ENCODE results near the gene SUSD6.
"Not testable (repeated sequence)": the region's sequence is repeated elsewhere in the genome, so short reads cannot be mapped to it uniquely, and the experiment has no call there.

SUSD6 gene

DNA sequence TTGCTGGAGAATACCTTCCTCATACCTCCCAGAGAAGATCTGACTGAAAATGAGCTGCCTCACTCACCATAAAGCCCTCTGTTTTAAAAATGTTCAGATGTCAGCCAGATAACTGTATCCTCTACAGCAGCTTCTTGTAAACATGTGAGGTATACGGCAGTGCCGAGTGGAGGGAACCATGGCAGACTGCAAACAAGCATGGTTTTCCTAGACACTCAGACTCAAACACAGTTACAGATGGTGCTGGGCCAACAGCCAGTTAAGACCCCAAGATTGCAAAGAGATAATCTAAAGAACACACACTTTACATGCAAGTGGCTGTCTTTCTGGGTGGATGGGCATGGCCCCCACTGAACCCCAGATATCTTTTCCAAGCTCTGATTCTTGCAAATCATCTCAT lies 20.1 kb upstream of the SUSD6 start:
- no peak for DNase-seq (ENCODE audit: low read depth, low spot score)

DNA sequence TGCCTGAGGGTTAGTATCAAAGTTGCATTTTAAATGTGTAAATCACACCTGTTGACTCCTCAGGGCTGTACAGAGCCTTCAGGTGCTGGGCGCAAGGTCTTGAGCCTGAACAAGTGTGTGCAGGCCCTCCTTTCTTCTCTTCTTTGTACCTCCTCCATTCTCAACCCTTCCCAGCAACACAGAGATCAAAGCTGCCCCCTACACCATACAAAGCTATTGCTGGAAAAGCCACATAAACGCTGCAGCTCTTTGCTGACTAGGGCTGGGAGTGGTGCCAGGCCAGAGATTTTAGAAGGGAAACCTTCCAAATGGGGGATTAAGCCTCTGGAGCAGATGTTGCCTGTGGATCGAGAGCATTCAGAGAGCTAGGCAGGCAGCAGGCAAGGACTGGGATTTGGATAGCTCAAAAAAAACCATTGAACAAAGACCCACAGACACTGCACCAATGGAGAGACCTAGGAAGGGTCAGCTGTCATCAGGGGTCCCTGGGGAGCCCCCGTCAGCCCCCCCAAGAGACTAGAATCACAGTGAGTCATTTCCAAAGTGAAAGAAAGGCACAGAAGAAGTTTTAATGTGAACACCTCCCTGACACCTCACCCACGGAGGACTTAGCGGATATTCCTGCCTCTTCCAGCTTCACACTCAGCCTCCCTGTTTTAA lies 18.2 kb upstream of the SUSD6 start:
- DNase-seq (ENCODE audit: low read depth, low spot score), result no peak

DNA sequence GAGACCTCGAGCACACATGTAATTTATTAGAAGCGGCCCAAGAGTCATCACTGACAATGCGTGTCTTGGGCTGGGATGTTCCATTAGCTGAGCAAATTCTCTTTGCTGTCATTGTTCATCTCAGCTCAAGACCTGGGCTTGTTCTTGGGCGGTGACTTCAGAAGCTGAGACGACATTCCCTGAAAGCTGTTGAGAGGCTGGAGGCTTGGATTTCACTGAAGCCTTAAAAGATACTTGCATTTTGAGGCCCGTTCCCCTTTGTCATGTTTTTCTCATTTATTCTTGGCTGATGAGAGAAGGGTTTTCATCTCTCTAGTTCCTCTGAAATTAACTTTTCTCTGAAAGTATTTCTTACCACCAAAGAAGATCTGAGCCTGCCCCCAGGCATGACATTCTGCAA lies 16.6 kb upstream of the SUSD6 start:
- DNase-seq (ENCODE audit: low read depth, low spot score), result no peak

DNA sequence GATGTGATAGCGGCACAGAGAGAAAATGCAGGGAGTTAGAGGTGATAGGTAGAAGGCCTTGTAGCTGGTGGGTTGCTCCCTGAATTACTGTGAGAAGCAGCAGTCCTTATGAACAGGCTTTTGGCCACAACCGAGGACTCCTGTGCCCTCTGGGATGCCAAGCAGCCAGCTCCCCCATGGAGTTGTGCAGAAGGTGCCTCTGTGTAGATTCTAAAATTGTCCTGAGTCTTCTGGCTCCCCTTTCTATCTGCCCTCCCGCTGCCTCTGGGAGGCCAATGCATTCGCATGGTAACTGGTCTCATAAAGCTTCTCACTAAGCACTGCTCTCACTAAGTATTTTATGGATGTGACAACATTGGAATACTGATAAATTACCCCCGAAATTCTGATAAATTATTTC lies 16.1 kb upstream of the SUSD6 start:
- no peak for DNase-seq (ENCODE audit: low read depth, low spot score)

DNA sequence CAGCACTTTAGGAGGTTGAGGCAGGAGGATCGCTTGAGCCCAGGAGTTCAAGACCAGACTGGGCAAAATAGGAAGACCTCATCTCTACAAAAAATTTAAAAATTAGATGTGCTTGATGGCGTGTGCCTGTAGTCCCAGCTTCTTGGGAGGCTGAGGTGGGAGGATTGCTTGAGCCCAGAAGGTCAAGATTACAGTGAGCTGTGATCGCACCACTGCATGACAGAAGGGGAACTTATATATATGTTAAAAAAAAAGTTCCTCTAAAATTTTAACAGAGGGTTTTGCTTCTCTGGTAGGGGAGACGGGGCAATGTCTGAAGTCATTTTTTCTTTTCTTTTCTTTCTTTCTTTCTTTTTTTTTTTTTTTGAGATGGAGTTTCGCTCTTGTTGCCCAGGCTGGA lies 12.0 kb upstream of the SUSD6 start:
- not testable (repeated sequence) for DNase-seq (ENCODE audit: low read depth, low spot score)

DNA sequence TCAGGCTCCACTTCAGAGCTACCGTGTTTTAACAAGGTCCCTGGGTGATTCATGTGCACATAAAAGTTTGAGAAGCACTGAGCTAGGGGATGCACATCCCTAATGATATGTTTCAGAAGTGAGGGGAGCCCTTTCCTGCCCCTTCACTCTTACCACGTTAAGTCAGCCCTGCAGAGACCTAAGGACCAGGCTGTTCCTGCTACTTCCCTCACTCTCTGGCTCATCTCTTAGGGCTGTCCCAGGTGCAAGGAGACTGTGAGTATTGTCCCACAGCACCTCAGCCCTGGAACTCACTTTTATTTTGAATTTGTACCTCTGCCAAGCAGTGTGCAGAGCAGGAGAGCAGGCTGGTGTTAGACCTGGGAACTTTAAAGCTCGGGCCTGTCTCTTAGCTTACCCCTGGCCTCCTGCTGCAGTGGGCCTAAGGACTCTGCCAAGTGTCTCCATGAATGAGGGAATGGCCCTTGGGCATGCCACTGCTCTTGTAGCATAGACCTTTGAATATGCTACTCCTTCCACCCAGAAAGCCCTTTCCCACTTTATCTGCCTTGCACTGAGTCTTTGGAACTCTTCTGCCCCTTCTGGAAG lies 11.0 kb upstream of the SUSD6 start:
- DNase-seq (ENCODE audit: low read depth, low spot score), result no peak

DNA sequence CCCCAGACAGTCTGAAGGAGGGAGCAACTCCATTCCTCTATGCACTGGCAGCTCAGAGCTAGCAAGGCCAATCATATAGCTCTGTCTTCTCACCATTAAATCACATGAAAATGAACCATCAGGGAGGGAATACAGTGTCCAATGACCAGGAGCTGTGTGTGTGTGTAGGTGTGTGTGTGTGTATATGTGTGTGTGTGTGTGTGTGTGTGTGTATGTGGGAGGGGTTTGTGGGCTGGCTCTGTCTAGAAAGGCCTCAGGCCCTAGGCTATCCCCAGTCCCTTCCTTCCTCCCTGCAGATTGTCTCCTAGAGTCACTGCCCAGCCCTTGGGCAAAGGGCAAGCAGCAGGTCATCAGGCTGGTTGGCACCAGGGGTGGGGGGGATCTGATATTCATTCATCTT lies 5.7 kb upstream of the SUSD6 start:
- no peak for DNase-seq (ENCODE audit: low read depth, low spot score)

DNA sequence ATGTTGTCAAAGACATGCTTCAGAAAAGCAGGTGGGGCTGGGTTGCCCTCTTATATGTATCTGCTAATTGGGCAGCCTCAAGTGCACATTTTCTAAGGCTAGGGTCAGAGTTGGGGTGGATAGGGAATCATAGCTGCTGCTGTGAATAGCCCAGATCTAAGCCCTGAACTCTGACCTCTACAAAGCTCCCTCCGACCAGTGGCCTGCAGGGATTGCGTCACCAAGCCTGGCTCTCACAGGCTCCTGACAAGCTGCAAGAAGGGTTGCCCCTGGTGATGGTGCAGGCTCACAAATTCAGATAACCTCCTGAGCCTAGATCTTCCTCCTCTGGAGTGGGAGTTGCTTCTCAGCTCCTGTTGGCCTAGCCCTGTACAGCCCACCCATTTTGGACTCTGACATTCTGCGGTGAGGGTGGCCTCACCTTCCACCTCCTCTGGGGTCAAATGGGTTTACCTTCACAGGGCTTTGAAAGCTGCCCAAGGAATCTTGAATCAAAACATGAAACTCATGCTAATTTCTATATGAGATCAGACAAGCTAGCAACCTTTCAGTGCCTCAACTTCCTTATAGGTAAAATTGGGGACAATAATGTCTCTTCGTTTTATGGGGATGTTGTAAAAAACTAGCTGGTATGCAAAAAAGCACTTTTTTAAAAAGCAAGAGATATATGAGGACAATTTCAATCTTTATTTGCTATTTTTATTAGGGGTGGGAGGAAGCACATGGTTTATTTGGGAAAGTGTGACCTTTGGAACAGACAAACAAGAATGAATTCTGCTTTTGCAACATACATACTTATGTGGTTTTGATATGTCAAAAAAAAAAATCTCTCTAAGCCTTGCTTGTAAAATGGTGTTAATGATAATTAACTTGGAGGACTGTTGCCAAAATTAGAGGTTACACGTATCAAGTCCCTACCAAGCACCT lies 4.9 kb upstream of the SUSD6 start:
- DNase-seq (ENCODE audit: low read depth, low spot score), result no peak

DNA sequence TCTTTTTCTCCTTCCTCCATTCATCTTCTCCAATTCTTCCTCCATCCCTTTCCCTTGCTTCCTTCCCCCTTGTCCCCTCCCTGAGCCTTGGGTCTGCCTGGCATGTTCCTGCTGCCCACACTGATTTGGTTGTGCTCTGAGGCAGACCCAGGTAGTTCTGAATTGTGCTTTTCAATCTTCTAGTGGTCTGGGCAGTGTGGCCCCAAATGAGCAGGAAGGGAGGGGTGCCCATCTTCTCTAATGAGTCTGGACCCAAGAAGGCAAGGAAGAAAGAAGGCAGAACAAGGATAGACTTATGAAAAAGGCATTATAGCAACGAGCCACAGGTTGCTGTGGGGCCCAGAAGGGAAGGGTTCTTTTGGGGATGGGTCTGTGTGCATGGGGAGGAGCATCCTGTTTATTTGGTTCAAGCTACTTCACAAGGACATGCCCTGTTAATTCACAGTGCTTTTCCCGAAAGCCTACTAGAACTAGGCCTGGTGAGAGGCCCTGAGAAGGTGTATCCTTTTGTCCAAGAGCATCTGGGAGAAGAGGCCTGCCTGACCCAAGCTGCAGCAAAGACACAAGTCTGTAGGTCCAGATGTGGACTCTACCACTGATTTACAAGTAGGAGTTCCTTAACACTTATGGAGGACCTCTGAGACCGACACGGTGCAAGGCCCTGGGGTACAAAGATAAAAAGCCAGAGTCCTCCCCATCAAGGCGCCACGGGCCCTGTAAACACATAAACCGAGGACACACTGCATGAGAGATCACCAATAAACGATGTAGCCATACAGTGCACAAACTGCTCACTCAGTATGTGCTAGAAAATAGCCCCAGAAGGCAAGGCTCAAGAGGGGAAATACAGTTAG lies 1.1 kb upstream of the SUSD6 start:
- DNase-seq (ENCODE audit: low read depth, low spot score), result no peak

DNA sequence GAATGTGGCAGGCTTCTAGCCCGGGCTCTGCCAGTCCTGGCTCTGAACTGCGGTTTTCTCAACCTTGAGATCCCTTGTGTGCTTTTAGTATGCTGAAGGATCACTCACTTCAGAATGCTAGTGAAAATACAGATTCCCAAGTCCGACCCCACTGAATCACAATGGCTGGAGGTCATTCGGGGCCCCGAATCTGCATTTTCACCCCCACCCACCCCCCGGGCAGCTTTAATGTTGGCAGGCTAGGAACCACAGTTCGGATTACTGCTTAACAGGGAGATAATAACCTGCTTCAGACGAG lies 573 bp upstream of the SUSD6 start:
- no peak for DNase-seq (ENCODE audit: low read depth, low spot score)

DNA sequence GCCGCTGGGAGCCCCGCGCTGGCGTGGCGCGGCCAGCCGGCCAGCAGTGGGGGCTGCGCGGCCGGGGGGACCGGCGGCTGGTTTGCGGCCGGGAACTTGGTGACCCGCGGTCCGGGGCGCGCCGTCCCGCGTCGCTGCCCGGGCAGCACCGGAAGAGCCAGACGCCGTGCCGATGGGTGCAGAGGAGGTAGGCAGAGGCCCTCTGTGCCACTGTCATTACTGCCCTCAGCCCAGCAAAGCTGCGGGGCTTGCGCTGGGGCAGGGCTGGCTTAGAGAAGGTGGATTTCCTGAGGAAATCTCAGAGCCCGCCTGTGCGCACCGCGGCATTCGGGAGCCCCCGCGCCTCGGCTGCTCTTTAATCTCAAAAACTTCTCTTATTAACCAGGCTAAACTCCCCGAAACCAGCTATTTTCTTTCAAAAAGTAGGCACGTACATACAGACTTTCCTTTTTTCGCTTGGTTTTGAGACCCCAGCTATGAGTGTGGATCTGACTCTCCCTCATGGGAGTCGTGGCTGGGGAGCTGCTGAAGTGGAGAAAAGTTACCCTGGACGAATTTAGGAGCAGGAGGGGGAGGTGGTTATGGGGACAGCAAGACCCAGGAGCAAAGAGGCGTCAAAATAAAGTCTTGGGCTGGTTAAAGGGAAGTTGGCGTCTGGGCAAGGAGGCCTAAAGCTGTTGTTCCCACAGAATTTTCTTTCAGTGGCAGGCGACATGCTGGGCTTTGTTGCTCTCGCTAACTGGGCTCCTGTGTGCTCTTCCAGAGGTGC lies 802 bp downstream of the SUSD6 start:
- DNase-seq (ENCODE audit: low read depth, low spot score), result no peak

DNA sequence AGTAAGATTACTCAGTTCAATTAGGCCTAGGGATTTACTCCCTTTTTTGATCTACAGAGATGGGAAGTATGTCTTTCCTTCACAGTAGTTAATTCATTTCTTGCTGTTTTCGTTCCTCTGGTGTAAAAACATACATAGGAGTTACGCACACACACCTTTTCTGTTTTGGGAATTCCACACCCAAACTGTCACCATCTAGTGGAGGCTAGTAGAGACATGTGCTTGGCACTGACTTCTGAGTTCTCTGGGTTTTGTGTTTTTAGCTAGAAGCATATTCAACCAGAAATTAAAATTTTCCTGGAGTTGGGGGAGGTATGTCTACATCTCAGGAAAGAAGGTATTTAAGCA lies 1.4 kb downstream of the SUSD6 start:
- no peak for DNase-seq (ENCODE audit: low read depth, low spot score)

DNA sequence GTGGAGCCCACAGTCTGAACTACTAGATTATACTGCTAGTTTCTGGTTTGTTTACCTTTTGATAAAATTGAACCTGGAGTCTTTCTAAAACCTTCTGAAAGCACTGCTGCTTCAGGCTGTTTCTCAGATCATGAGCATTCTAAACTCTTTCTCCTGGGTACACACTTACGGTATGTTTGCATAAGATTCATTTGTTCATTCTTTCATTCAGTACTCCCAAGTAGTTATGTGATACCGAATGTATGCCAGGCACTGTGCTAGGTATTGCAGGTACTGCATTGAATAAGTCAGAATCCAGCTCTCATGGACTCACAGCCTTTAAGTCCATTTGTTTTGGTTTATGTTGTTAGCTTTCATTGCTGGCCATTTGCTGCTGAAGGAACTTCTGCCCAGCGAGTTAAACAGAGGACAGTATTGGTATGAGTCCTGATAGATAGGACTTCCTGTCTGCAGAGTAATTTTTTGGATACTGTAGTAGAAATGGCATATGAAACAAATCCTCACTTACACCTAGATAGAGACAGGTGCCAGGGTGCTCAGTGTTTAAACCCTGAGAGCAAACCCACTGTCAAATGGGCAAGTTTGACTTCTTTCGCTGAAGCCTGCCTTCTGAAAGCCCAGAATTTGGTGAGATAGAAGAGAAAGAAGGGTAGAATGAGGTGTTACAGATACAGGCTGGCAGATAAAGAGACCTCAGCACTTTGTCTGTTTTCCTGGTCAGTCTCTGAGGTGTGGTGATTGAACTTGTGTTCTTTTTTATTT lies 2.1 kb downstream of the SUSD6 start:
- no peak for DNase-seq (ENCODE audit: low read depth, low spot score)

DNA sequence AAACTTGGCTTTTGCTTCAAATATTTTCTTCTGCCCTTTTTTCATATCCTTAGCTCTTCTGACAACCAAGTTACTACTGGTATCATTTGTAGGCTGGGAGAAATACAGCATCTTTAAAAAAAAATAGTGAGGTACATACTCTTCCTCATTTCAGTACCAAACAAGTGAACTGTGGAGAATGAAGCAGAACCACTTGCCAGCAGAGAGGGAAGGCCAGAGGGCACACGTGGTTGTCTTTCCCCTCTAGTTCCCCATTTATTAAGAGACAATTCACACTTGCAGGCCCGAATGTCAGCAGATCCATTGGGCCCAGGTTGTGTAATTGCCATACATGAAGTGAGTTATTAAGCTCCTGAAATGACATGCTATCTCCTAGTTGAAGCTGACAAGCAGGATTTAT lies 3.2 kb downstream of the SUSD6 start:
- no peak for DNase-seq (ENCODE audit: low read depth, low spot score)

DNA sequence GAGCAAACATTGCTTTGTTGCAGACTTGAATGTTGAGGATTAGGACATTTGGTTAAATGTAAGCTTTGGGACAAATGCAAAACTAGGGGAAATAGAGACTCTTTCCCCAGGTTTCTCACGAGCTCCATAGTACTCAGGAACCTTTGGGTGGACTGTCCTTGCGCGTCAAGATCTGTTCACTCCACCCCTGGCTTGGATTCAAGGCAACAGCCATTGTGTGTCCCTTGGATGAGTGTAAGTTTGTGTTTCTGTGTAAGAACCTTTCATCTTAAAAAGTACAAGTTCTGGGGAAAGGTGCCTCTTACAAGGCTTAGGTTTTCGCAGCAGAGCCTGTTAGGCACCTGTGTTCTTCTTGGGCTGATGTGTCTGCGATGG lies 3.7 kb downstream of the SUSD6 start:
- no peak for DNase-seq (ENCODE audit: low read depth, low spot score)

DNA sequence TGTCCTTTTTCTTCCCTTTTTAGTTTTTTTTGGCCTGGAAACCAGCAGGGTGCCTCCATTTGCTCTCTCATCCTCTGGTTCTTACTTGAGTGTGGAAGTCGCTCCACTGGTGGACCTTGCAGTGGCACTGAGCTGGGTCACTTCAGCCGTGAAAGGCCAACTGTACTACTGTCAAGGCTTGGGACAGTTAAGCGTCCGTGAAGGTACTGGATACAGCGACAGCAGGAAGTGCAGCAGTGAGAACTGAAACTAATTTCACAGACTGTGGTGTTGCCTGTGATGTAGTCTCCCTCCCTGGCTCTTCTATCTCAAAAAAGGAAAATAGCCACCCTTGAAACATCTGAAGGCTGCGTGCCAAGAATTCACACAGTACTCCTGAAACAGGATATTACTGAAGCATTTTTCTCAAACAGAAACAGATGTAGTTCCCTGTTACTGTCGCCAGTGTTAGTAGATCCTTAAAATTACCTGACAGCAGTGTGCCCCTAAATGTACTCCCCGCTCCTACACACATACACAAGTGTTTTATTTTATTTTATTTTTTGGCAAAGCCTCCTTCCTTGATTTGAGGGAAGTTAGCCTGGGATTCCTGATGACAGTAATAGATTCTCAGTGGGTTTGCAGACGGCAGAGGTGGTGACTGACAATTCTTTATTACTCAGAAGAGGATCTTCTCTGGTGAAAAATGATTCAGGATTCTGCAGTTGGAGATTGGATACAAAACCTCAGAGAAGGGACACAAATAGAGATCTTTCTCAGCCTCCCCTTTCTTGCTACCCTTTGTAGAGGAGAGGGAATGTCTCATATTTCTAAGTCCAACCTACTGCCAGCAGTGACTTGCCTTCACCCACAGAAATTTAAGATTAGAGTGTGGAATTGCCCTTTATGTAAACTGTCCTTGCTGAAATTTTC lies 4.4 kb downstream of the SUSD6 start:
- no peak for DNase-seq (ENCODE audit: low read depth, low spot score)

DNA sequence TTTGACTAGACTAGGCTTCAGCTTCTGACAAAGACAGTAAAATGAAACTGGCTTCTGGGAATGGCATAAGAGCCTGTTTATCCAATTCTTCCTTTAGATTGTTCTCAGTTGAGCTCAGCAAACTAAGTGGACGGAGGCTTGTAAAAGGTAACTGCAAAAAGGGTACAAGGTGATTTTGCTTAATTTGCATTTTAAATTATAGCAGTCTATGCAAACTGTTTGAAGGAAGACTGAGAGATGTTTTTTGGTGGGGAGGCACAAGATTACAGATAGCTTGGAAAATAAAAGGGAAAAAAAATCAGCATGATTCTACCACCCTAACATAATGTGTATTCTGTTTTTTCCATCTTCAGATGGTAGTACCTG lies 5.0 kb downstream of the SUSD6 start:
- DNase-seq (ENCODE audit: low read depth, low spot score), result no peak

DNA sequence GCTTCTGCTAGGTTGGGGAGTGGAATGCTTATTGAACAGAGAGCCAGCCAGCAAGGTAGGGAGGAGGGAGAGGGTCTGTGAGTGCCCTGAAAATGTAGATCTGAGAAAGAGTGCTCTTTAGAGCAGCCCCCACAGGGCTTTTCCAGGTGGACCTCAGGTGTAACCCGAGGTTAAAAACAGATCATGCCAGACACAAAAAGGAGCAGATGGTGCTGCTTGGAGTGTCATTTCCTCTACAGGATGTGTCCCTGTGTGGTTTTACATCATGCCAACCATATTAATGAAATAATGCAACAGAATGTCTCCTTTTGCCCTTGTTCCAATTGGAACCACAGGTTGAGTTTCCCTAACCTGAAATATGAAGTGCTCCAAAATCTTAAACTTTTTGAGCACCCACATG lies 6.4 kb downstream of the SUSD6 start:
- no peak for DNase-seq (ENCODE audit: low read depth, low spot score)

DNA sequence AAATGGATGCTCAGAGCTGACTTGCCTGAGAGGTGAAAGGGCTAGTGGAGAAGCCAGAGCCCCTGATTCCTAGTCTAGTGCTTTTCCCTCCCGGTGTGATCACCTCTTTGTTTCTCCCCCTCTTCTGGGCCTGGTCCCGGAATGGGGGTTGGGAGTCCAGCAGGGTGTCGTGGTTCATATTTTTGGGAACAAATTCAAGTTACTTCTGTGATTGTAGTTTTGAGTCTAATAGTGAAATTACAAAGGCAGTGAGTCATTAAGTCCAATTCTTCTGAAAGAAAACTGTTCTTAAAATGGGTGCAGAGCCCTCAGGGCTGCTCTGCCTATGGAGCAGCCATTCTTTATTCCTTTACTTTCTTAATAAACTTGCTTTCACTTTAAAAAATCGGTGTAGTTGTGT lies 7.6 kb downstream of the SUSD6 start:
- DNase-seq (ENCODE audit: low read depth, low spot score), result no peak

DNA sequence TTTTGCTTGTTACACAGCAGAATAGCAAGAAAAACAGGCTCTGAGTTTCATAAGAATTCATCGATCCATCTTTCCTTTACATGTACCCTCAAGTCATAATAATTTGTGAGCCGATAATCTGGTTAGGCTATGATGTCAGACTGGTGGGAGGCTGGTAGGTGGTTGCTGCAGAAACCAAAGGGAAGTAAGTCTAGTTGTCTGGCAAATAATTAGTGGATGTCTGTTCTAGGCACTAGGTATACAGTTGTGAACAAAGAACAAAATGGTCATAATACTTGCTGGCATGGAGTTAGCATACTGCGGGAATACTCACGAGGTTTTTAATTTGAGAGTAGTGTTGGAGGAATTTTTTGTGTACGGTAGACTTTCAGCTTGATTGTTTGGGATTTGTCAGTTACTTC lies 8.8 kb downstream of the SUSD6 start:
- DNase-seq (ENCODE audit: low read depth, low spot score), result no peak

Data from brain pericyte (primary cell).